Measurements from ENCODE around the gene TRMO.

TRMO gene

GRCh38 chr9:97868859-97869258 is 53.4 kb downstream of the TRMO start:
- peaks cover 24% of the 10 kb centered on the region for H3K27me3 ChIP-seq (ENCODE audit: insufficient read depth, low read length)
- no peak overlapping the region for H3K9ac ChIP-seq (ENCODE audit: low read depth, low read length)

GRCh38 chr9:97866848-97867247 is 55.5 kb downstream of the TRMO start:
- Histone ChIP-seq H3K36me3 (ENCODE audit: insufficient read depth, low read depth, low read length) (no peaks in the 10 kb centered on the region), H3K4me3 (ENCODE audit: low read length) (no peak overlapping the region), H3K9me3 (ENCODE audit: insufficient read depth, low read depth, low read length) (peaks cover 10% of the 10 kb centered on the region), H3K9ac (ENCODE audit: low read depth, low read length) (no peak overlapping the region), H3K27me3 (ENCODE audit: insufficient read depth, low read length) (peaks cover 44% of the 10 kb centered on the region), H3K4me1 (ENCODE audit: insufficient read depth, low read length) (peaks cover 9% of the 10 kb centered on the region), H3K27ac (ENCODE audit: low read length) (no peak overlapping the region)

More at GRCh38 chr9:97868859-97869258, 53.4 kb downstream of the TRMO start:
- Histone ChIP-seq H3K4me3 (ENCODE audit: low read length) (no peak overlapping the region), H3K27ac (ENCODE audit: low read length) (no peak overlapping the region), H3K4me1 (ENCODE audit: insufficient read depth, low read length) (peaks cover 12% of the 10 kb centered on the region), H3K36me3 (ENCODE audit: insufficient read depth, low read depth, low read length) (no peaks in the 10 kb centered on the region), H3K9me3 (ENCODE audit: insufficient read depth, low read depth, low read length) (peaks cover 10% of the 10 kb centered on the region)

GRCh38 chr9:97866300-97866699 is 56.0 kb downstream of the TRMO start:
- Histone ChIP-seq H3K4me3 (ENCODE audit: low read length) (no peak overlapping the region), H3K27ac (ENCODE audit: low read length) (no peak overlapping the region), H3K4me1 (ENCODE audit: insufficient read depth, low read length) (peaks cover 9% of the 10 kb centered on the region), H3K9me3 (ENCODE audit: insufficient read depth, low read depth, low read length) (peaks cover 10% of the 10 kb centered on the region; the same call in 1 of the 2 replicates), H3K36me3 (ENCODE audit: insufficient read depth, low read depth, low read length) (no peaks in the 10 kb centered on the region), H3K9ac (ENCODE audit: low read depth, low read length) (no peak overlapping the region), H3K27me3 (ENCODE audit: insufficient read depth, low read length) (peaks cover 50% of the 10 kb centered on the region)

GRCh38 chr9:97864396-97864795 is 57.9 kb downstream of the TRMO start:
- H3K9ac ChIP-seq (ENCODE audit: low read depth, low read length) = no peak overlapping the region
- H3K36me3 ChIP-seq (ENCODE audit: insufficient read depth, low read depth, low read length) = no peaks in the 10 kb centered on the region
- H3K4me1 ChIP-seq (ENCODE audit: insufficient read depth, low read length) = peaks cover 9% of the 10 kb centered on the region
- peaks cover 10% of the 10 kb centered on the region; the same call in 1 of the 2 replicates for H3K9me3 ChIP-seq (ENCODE audit: insufficient read depth, low read depth, low read length)
- no peak overlapping the region for H3K4me3 ChIP-seq (ENCODE audit: low read length)
- H3K27me3 ChIP-seq (ENCODE audit: insufficient read depth, low read length) = peaks cover 62% of the 10 kb centered on the region
- H3K27ac ChIP-seq (ENCODE audit: low read length) = no peak overlapping the region

GRCh38 chr9:97863314-97863713 is 59.0 kb downstream of the TRMO start:
- Histone ChIP-seq H3K4me1 (ENCODE audit: insufficient read depth, low read length) (no peaks in the 10 kb centered on the region; the same call in 1 of the 2 replicates), H3K4me3 (ENCODE audit: low read length) (no peak overlapping the region), H3K9ac (ENCODE audit: low read depth, low read length) (no peak overlapping the region), H3K27ac (ENCODE audit: low read length) (no peak overlapping the region), H3K36me3 (ENCODE audit: insufficient read depth, low read depth, low read length) (no peaks in the 10 kb centered on the region), H3K9me3 (ENCODE audit: insufficient read depth, low read depth, low read length) (peaks cover 10% of the 10 kb centered on the region; the same call in 1 of the 2 replicates), H3K27me3 (ENCODE audit: insufficient read depth, low read length) (peaks cover 73% of the 10 kb centered on the region)

GRCh38 chr9:97861148-97861475 is 61.2 kb downstream of the TRMO start:
- H3K9ac ChIP-seq (ENCODE audit: low read depth, low read length) = no peak overlapping the region

GRCh38 chr9:97860451-97861147 is 61.7 kb downstream of the TRMO start:
- peaks cover 97% of the 10 kb centered on the region for H3K27me3 ChIP-seq (ENCODE audit: insufficient read depth, low read length)
- H3K9me3 ChIP-seq (ENCODE audit: insufficient read depth, low read depth, low read length) = peaks cover 4% of the 10 kb centered on the region; the same call in 1 of the 2 replicates
- no peak overlapping the region for H3K4me3 ChIP-seq (ENCODE audit: low read length)
- no peak overlapping the region for H3K27ac ChIP-seq (ENCODE audit: low read length)
- peaks cover 7% of the 10 kb centered on the region; the same call in 1 of the 2 replicates for H3K4me1 ChIP-seq (ENCODE audit: insufficient read depth, low read length)
- H3K9ac ChIP-seq (ENCODE audit: low read depth, low read length) = no peak overlapping the region
- H3K36me3 ChIP-seq (ENCODE audit: insufficient read depth, low read depth, low read length) = no peaks in the 10 kb centered on the region

More at GRCh38 chr9:97861148-97861475, 61.2 kb downstream of the TRMO start:
- Histone ChIP-seq H3K4me1 (ENCODE audit: insufficient read depth, low read length) (peaks cover 7% of the 10 kb centered on the region; the same call in 1 of the 2 replicates), H3K27ac (ENCODE audit: low read length) (no peak overlapping the region), H3K36me3 (ENCODE audit: insufficient read depth, low read depth, low read length) (no peaks in the 10 kb centered on the region), H3K4me3 (ENCODE audit: low read length) (no peak overlapping the region), H3K9me3 (ENCODE audit: insufficient read depth, low read depth, low read length) (peaks cover 5% of the 10 kb centered on the region; the same call in 1 of the 2 replicates), H3K27me3 (ENCODE audit: insufficient read depth, low read length) (peaks cover 95% of the 10 kb centered on the region)

- Histone ChIP-seq H3K4me1 (ENCODE audit: insufficient read depth, low read length) (peaks cover 7% of the 10 kb centered on the region; the same call in 1 of the 2 replicates), H3K27me3 (ENCODE audit: insufficient read depth, low read length) (peaks cover 100% of the 10 kb centered on the region), H3K9ac (ENCODE audit: low read depth, low read length) (no peak overlapping the region), H3K9me3 (ENCODE audit: insufficient read depth, low read depth, low read length) (peaks cover 5% of the 10 kb centered on the region; the same call in 1 of the 2 replicates), H3K4me3 (ENCODE audit: low read length) (no peak overlapping the region), H3K27ac (ENCODE audit: low read length) (no peak overlapping the region), H3K36me3 (ENCODE audit: insufficient read depth, low read depth, low read length) (no peaks in the 10 kb centered on the region)
These were observed 63.0 kb downstream of the TRMO start for GRCh38 chr9:97859346-97859745.

- H3K36me3 ChIP-seq (ENCODE audit: insufficient read depth, low read depth, low read length) = no peaks in the 10 kb centered on the region
- no peak overlapping the region for H3K4me3 ChIP-seq (ENCODE audit: low read length)
- peaks cover 100% of the 10 kb centered on the region for H3K27me3 ChIP-seq (ENCODE audit: insufficient read depth, low read length)
- H3K27ac ChIP-seq (ENCODE audit: low read length) = no peak overlapping the region
- peaks cover 5% of the 10 kb centered on the region; the same call in 1 of the 2 replicates for H3K9me3 ChIP-seq (ENCODE audit: insufficient read depth, low read depth, low read length)
- H3K4me1 ChIP-seq (ENCODE audit: insufficient read depth, low read length) = peaks cover 7% of the 10 kb centered on the region; the same call in 1 of the 2 replicates
- no peak overlapping the region for H3K9ac ChIP-seq (ENCODE audit: low read depth, low read length)
These were observed 63.5 kb downstream of the TRMO start for GRCh38 chr9:97858826-97859225.

- peaks cover 7% of the 10 kb centered on the region; the same call in 1 of the 2 replicates for H3K4me1 ChIP-seq (ENCODE audit: insufficient read depth, low read length)
- H3K36me3 ChIP-seq (ENCODE audit: insufficient read depth, low read depth, low read length) = no peaks in the 10 kb centered on the region
- H3K27me3 ChIP-seq (ENCODE audit: insufficient read depth, low read length) = peaks cover 100% of the 10 kb centered on the region
- no peak overlapping the region for H3K9ac ChIP-seq (ENCODE audit: low read depth, low read length)
- H3K27ac ChIP-seq (ENCODE audit: low read length) = no peak overlapping the region
- H3K9me3 ChIP-seq (ENCODE audit: insufficient read depth, low read depth, low read length) = peaks cover 5% of the 10 kb centered on the region; the same call in 1 of the 2 replicates
- H3K4me3 ChIP-seq (ENCODE audit: low read length) = peak overlapping the region; percentile 29; the same call in 1 of the 2 replicates
These were observed 63.9 kb downstream of the TRMO start for GRCh38 chr9:97858393-97858713.

- H3K27me3 ChIP-seq (ENCODE audit: insufficient read depth, low read length) = peaks cover 100% of the 10 kb centered on the region
- peaks cover 7% of the 10 kb centered on the region; the same call in 1 of the 2 replicates for H3K4me1 ChIP-seq (ENCODE audit: insufficient read depth, low read length)
- no peak overlapping the region for H3K9ac ChIP-seq (ENCODE audit: low read depth, low read length)
- H3K9me3 ChIP-seq (ENCODE audit: insufficient read depth, low read depth, low read length) = peaks cover 5% of the 10 kb centered on the region; the same call in 1 of the 2 replicates
- no peak overlapping the region for H3K27ac ChIP-seq (ENCODE audit: low read length)
- H3K36me3 ChIP-seq (ENCODE audit: insufficient read depth, low read depth, low read length) = no peaks in the 10 kb centered on the region
- H3K4me3 ChIP-seq (ENCODE audit: low read length) = peak overlapping the region; percentile 29; the same call in 1 of the 2 replicates
These were observed 64.5 kb downstream of the TRMO start for GRCh38 chr9:97857606-97858392.

Data from iPS-20b (cell line).